PC-9 (cell line): ENCODE data around the gene CAPN9.

Experiments used
- EZH2 ChIP-seq: fragments of 200-600 bp; sonication (generic); IDR thresholded peaks from 2 replicates; pipeline ENCODE4 v1.8.0; 2017; ENCODE audit warnings: antibody characterized with exemption, low read depth
- TF ChIP-seq, protein P1 (sequence below): fragments of 200-600 bp; sonication (generic); conservative IDR thresholded peaks from 2 replicates; pipeline ENCODE4 v1.6.1; 2017; ENCODE audit warnings: mixed run types, antibody characterized with exemption, mild to moderate bottlenecking, moderate library complexity

DNA sequence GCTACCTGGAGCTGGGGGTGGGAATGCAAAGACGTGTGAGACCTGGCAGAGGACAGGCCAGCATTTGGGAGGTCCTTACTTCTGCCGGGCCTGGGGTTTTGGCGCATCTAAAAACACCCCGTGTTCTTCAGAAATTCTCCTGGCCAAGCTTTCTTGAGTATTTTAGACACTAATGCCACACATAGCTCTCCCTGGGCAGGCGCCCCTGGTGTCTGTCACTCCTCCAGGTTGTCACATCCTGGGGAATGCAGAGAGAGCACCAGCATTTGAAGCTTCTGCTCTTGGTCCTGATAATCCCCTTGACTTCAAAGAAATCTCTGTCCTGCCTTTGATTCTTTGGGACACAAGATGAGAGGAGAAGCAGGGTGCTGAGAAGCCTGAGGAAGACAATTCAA lies 6.0 kb downstream of the CAPN9 start:
- TF ChIP-seq, protein P1, sequence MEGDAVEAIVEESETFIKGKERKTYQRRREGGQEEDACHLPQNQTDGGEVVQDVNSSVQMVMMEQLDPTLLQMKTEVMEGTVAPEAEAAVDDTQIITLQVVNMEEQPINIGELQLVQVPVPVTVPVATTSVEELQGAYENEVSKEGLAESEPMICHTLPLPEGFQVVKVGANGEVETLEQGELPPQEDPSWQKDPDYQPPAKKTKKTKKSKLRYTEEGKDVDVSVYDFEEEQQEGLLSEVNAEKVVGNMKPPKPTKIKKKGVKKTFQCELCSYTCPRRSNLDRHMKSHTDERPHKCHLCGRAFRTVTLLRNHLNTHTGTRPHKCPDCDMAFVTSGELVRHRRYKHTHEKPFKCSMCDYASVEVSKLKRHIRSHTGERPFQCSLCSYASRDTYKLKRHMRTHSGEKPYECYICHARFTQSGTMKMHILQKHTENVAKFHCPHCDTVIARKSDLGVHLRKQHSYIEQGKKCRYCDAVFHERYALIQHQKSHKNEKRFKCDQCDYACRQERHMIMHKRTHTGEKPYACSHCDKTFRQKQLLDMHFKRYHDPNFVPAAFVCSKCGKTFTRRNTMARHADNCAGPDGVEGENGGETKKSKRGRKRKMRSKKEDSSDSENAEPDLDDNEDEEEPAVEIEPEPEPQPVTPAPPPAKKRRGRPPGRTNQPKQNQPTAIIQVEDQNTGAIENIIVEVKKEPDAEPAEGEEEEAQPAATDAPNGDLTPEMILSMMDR, result no peak
- TF ChIP-seq EZH2, result no peak
